ENCODE results near the gene WAS. TPM values are rescaled to one million over a fixed set of nuclear protein-coding genes. Genes with fewer than 3 reads are reported as not detected.
"Not testable (repeated sequence)": the region's sequence is repeated elsewhere in the genome, so short reads cannot be mapped to it uniquely, and the experiment has no call there.

The WAS gene
- total RNA-seq, result 64.3 TPM

DNA sequence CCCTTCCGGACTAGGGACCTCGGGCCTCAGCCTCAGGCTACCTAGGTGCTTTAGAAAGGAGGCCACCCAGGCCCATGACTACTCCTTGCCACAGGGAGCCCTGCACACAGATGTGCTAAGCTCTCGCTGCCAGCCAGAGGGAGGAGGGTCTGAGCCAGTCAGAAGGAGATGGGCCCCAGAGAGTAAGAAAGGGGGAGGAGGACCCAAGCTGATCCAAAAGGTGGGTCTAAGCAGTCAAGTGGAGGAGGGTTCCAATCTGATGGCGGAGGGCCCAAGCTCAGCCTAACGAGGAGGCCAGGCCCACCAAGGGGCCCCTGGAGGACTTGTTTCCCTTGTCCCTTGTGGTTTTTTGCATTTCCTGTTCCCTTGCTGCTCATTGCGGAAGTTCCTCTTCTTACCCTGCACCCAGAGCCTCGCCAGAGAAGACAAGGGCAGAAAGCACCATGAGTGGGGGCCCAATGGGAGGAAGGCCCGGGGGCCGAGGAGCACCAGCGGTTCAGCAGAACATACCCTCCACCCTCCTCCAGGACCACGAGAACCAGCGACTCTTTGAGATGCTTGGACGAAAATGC lies at the start of gene WAS:
Gene WAS (plus strand): TSS at position 389 of the 572 bp plus-strand sequence. CDS start 55 bp downstream, at position 444.
- H3K9me3 ChIP-seq (ENCODE audit: low read depth, low read length), result no peaks in the 10 kb centered on the region
- H3K27me3 ChIP-seq (ENCODE audit: insufficient read depth, low read length), result no peaks in the 10 kb centered on the region
- peak within 1 kb of the TSS; percentile 66 for H3K4me3 ChIP-seq (ENCODE audit: low read length)
- H3K4me1 ChIP-seq (ENCODE audit: insufficient read depth, low read length), result peaks cover 75% of the 10 kb centered on the region

DNA sequence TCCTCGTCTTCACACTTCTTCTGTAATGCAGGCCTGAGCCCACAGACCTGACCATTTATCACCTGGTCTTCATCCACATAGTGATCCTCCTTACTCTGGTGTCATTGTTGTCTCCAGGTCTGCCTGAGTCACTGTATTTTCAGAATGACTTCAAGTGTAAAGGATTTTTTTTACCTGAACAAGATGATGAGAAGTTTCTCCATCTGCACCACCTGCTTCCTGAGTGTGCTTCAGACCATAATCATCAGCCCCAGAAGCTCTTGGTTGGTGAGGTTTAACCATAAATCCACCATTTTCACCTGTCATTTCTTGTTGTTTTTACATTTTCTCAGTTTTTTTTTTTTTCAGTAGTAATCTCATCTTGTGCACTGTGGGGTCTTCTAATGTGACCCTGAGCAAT lies 47.3 kb upstream of the WAS start:
- H3K4me3 ChIP-seq (ENCODE audit: low read length), result no peak overlapping the region
- H3K27me3 ChIP-seq (ENCODE audit: insufficient read depth, low read length), result no peaks in the 10 kb centered on the region
- no peaks in the 10 kb centered on the region for H3K9me3 ChIP-seq (ENCODE audit: low read depth, low read length)
- peaks cover 11% of the 10 kb centered on the region for H3K4me1 ChIP-seq (ENCODE audit: insufficient read depth, low read length)

GRCh38 chrX:48636776-48637175 lies 46.8 kb upstream of the WAS start:
- Histone ChIP-seq H3K9me3 (ENCODE audit: low read depth, low read length) (no peaks in the 10 kb centered on the region), H3K4me3 (ENCODE audit: low read length) (no peak overlapping the region), H3K4me1 (ENCODE audit: insufficient read depth, low read length) (peaks cover 7% of the 10 kb centered on the region), H3K27me3 (ENCODE audit: insufficient read depth, low read length) (no peaks in the 10 kb centered on the region)

- Histone ChIP-seq H3K4me3 (ENCODE audit: low read length) (no peak overlapping the region), H3K27me3 (ENCODE audit: insufficient read depth, low read length) (no peaks in the 10 kb centered on the region), H3K9me3 (ENCODE audit: low read depth, low read length) (no peaks in the 10 kb centered on the region), H3K4me1 (ENCODE audit: insufficient read depth, low read length) (no peaks in the 10 kb centered on the region)
Observed at GRCh38 chrX:48645669-48646068, 37.9 kb upstream of the WAS start.

DNA sequence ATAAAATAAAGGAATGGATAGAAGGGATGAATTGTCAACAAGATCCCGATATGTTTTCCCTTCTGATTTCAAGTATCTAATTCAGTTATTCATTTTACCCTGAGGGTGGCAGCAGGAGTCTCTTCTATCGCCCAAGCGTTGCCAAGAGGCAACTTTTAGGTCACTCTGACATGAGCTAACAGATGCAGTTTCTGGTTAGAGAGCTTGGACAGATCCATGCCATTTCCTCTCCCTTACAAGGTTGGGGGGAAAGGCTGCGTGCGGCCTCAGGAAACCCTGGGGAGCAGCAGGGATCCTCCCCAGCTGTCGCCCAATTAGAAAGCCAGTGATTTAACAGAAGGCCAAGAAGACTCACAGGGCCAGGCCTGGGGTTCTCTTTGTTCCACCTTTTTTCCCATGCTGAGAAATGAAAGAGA lies 35.3 kb upstream of the WAS start:
- no peaks in the 10 kb centered on the region for H3K27me3 ChIP-seq (ENCODE audit: insufficient read depth, low read length)
- H3K9me3 ChIP-seq (ENCODE audit: low read depth, low read length), result no peaks in the 10 kb centered on the region
- no peaks in the 10 kb centered on the region for H3K4me1 ChIP-seq (ENCODE audit: insufficient read depth, low read length)
- H3K4me3 ChIP-seq (ENCODE audit: low read length), result no peak overlapping the region

DNA sequence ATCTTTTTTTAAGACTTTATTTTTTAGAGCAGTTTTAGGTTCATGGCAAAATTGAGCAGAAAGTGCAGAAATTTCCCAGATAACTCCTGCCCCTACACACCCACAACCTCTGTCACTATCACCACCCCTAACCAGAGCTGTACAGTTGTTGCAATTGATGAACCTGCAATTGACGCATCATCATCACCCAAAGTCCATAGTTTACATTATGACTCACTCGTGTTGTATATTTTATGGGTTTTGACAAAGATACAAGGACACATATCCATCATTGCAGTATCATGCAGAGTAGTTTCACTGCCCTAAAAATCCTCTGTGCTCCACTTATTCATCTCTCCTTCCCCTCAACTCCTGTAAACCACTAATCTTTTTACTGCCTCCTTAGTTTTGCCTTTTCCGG lies 34.5 kb upstream of the WAS start:
- H3K27me3 ChIP-seq (ENCODE audit: insufficient read depth, low read length), result no peaks in the 10 kb centered on the region
- H3K4me3 ChIP-seq (ENCODE audit: low read length), result no peak overlapping the region
- H3K4me1 ChIP-seq (ENCODE audit: insufficient read depth, low read length), result no peaks in the 10 kb centered on the region
- H3K9me3 ChIP-seq (ENCODE audit: low read depth, low read length), result no peaks in the 10 kb centered on the region

DNA sequence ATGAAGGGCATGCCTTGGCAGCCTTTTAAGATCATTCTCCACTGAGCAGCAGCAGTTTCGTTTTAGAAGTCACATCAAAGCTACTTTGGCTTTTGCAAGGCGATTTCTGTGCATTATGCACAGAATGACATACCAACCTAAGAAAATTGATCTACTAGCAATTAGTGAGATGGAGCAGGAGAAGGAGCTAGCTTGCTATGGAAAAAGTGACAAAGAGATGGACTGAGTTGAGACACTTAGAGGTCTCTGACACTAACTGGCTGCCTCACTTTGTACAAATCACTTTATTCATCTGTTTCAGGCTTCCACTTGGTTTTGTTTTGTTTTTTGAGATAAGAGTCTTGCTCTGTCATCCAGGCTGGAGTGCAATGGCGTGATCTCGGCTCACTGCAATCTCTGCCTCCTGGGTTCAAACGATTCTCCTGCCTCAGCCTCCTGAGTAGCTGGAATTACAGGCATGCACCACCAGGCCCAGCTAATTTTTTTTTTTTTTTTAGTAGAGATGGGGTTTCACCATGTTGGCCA lies 31.5 kb upstream of the WAS start:
- not testable (repeated sequence) for H3K4me3 ChIP-seq (ENCODE audit: low read length); H3K27me3 ChIP-seq (ENCODE audit: insufficient read depth, low read length); H3K4me1 ChIP-seq (ENCODE audit: insufficient read depth, low read length); H3K9me3 ChIP-seq (ENCODE audit: low read depth, low read length)

- H3K9me3 ChIP-seq (ENCODE audit: low read depth, low read length); H3K27me3 ChIP-seq (ENCODE audit: insufficient read depth, low read length); H3K4me3 ChIP-seq (ENCODE audit: low read length); H3K4me1 ChIP-seq (ENCODE audit: insufficient read depth, low read length): not testable (repeated sequence)
Observed at GRCh38 chrX:48654746-48655145, 28.9 kb upstream of the WAS start.

DNA sequence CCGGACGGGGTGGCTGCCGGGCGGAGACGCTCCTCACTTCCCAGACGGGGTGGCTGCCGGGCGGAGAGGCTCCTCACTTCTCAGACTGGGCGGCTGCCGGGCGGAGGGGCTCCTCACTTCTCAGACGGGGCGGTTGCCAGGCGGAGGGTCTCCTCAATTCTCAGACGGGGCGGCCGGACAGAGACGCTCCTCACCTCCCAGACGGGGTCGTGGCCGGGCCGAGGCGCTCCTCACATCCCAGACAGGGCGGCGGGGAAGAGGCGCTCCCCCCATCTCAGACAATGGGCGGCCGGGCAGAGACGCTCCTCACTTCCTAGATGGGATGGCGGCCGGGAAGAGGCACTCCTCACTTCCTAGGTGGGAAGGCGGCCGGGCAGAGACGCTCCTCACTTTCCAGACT lies 23.9 kb upstream of the WAS start:
- H3K4me3 ChIP-seq (ENCODE audit: low read length); H3K4me1 ChIP-seq (ENCODE audit: insufficient read depth, low read length); H3K27me3 ChIP-seq (ENCODE audit: insufficient read depth, low read length); H3K9me3 ChIP-seq (ENCODE audit: low read depth, low read length): not testable (repeated sequence)

DNA sequence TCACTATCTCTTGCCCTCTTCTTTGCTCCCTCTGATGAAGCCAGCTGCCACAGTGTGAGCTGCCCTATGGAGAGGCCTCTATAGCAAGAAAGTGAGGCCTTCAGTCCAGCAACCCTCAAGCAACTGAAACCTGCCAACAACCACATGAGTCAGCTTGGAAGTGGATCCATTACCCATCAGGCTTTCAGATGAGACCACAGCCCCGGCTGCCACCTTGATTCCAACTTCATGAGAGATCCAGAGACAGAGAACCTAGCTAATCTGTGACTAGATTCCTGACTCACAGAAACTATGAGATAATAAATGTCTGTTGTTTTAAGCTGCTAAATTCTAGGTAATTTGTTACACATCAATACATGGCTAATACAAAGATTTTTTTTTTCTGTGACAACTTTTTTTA lies 20.4 kb upstream of the WAS start:
- Histone ChIP-seq H3K4me3 (ENCODE audit: low read length) (no peak overlapping the region), H3K9me3 (ENCODE audit: low read depth, low read length) (no peaks in the 10 kb centered on the region), H3K27me3 (ENCODE audit: insufficient read depth, low read length) (no peaks in the 10 kb centered on the region), H3K4me1 (ENCODE audit: insufficient read depth, low read length) (no peaks in the 10 kb centered on the region)

- Histone ChIP-seq H3K27me3 (ENCODE audit: insufficient read depth, low read length) (no peaks in the 10 kb centered on the region), H3K9me3 (ENCODE audit: low read depth, low read length) (no peaks in the 10 kb centered on the region), H3K4me1 (ENCODE audit: insufficient read depth, low read length) (no peaks in the 10 kb centered on the region), H3K4me3 (ENCODE audit: low read length) (no peak overlapping the region)
Observed at GRCh38 chrX:48664156-48664555, 19.4 kb upstream of the WAS start.

DNA sequence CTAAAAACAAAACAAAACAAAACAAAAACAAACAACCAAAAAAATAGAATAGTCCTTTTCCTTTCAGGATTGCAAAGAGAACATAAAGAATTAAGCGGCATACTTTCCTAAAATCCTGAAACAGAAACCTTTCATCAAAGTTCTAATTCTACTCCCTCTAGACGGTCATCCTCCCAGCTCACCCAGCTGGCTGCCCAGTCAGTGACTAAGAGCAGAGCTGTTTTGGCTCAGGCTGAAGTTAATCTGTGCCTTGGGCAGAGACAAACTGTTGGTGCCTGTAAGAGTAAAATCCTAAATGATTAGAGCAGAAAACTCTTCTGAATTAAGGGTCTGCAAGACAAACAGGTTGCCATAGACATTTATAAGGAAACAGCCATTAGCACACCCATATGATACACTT lies 17.6 kb upstream of the WAS start:
- Histone ChIP-seq H3K27me3 (ENCODE audit: insufficient read depth, low read length) (no peaks in the 10 kb centered on the region), H3K9me3 (ENCODE audit: low read depth, low read length) (no peaks in the 10 kb centered on the region), H3K4me3 (ENCODE audit: low read length) (no peak overlapping the region), H3K4me1 (ENCODE audit: insufficient read depth, low read length) (no peaks in the 10 kb centered on the region)

GRCh38 chrX:48666649-48667048 lies 16.9 kb upstream of the WAS start:
- H3K27me3 ChIP-seq (ENCODE audit: insufficient read depth, low read length), result no peaks in the 10 kb centered on the region
- H3K9me3 ChIP-seq (ENCODE audit: low read depth, low read length), result no peaks in the 10 kb centered on the region
- no peak overlapping the region for H3K4me3 ChIP-seq (ENCODE audit: low read length)
- no peaks in the 10 kb centered on the region for H3K4me1 ChIP-seq (ENCODE audit: insufficient read depth, low read length)

DNA sequence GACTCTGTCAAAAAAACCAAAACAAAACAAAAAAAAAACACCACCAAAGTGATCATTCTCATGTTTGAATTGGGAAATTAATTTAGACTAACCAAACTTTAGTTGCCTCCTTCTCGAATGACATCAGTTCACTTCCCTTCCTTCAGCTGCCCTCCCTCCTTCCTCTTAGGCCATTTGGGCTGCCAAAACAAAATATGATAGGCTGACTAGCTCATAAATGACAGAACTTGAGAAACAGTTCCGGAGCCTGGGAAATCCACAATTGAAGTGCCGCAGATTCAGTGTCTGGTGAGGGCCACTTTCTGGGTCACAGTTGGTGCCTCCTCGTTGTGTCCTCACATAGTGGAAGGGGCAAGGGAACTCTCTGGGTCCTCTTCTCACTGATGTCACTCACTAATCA lies 16.1 kb upstream of the WAS start:
- no peak overlapping the region for H3K4me3 ChIP-seq (ENCODE audit: low read length)
- H3K4me1 ChIP-seq (ENCODE audit: insufficient read depth, low read length), result no peaks in the 10 kb centered on the region
- H3K27me3 ChIP-seq (ENCODE audit: insufficient read depth, low read length), result no peaks in the 10 kb centered on the region
- no peaks in the 10 kb centered on the region for H3K9me3 ChIP-seq (ENCODE audit: low read depth, low read length)

DNA sequence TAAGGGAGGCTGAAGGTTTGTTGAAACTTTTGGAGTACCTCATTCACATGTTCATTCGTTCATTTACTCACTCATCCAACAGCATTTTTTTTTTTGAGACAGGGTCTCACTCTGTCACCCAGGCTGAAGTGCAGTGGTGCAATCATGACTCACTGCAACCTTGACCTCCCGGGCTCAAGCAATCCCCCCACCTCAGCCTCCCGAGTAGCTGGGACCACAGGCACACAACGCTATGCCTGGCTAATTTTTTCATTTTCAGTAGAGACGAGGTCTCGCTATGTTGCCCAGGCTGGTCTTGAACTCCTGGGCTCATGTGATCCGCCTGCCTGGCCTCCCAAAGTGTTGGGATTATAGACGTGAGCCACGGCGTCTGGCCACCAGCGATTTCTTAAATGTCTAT lies 15.4 kb upstream of the WAS start:
- not testable (repeated sequence) for H3K9me3 ChIP-seq (ENCODE audit: low read depth, low read length); H3K4me1 ChIP-seq (ENCODE audit: insufficient read depth, low read length); H3K27me3 ChIP-seq (ENCODE audit: insufficient read depth, low read length); H3K4me3 ChIP-seq (ENCODE audit: low read length)

DNA sequence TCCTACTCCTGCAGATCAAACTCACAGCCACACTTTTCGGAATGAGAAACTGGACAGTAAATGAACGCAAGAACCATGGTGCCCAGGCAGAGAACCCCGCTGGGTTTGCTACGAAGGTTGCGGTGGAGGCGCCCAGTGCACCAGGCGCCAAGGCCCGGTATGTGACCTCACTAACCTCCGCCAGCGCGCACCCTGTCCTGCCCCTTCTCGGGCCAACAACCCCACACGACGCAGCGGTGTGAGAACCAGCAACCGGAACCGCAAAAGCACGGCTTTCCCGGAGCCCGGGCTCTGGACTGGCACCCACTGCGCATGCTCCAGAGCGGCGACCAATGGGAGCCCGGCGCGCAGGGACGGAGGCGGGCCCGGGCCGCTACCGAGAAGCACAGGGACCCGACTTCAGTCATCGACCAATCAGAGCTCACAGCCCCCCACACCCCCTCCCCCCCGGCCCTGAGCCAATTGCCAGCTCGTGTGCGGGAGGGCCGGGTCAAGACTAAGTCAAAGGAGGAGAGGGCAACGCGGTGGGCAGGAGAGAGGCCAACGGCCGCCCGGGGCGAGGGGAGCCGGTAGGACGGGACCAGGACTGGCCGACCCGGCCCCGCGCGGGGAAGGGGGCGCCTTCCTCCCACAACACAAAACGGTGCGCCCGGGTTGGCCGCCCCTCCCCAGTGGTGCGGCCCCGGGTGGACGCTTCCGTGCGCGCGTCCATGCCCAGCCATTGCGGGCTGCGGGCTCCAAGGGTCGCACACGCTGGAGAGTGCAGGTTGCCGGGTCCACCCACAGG lies 7.3 kb upstream of the WAS start:
- no peaks in the 10 kb centered on the region for H3K27me3 ChIP-seq (ENCODE audit: insufficient read depth, low read length)
- H3K4me1 ChIP-seq (ENCODE audit: insufficient read depth, low read length), result peaks cover 48% of the 10 kb centered on the region
- H3K4me3 ChIP-seq (ENCODE audit: low read length), result peak overlapping the region; percentile 64

More for the DNA sequence above, 7.3 kb upstream of the WAS start:
- H3K9me3 ChIP-seq (ENCODE audit: low read depth, low read length), result no peaks in the 10 kb centered on the region

All from mononuclear cell (primary cell).